Esophagus squamous epithelium (tissue), 4 donors: ENCODE data around the gene UNK.
"Not testable (repeated sequence)": the region's sequence is repeated elsewhere in the genome, so short reads cannot be mapped to it uniquely, and the experiment has no call there.

Source experiments
- POLR2A ChIP-seq, 4 donors: fragments of 450-650 bp; IDR thresholded peaks; one replicate each; pipeline ENCODE4 v1.6.1; 2017; ENCODE audit warnings: antibody characterized with exemption in 4 of 4, mild to moderate bottlenecking in 4 of 4, moderate library complexity in 3 of 4
- TF ChIP-seq, protein P1 (sequence below), 6 experiments: fragments of 450-650 bp in 4 of 6; fragments of 200-600 bp in 2 of 6; sonication (generic) in 2 of 6; IDR thresholded peaks; one replicate each; pipeline ENCODE4 v1.5.1; 2016 to 2019; ENCODE audit warnings: antibody characterized with exemption in 6 of 6, mild to moderate bottlenecking in 4 of 6, moderate library complexity in 4 of 6

DNA sequence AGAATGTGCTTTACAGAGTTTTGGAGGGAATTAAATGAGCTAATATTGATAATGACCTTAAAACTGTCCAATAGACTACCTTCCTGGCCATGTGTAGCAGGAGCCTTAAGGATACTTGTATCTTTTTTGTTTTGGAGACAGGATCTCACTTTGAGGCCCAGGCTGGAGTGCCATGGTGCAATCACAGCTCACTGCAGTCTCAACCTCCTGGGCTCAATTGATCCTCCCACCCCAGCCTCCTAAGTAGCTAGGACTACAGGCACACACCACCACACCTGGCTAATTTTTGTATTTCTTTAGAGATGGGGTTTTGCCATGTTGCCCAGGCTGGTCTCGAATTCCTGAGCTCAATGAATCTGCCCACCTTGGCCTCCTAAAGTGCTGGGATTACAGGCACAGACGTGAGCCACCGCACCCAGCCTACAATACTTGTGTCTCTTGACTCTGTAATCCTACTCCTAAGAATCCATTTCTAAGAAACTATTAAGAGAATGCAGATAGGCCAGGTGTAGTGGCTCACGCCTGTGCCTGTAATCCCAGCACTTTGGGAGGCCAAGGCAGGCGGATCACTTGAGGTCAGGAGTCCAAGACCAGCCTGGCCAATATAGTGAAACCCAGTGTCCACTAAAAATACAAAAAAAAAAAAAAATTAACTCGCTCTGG is 24.5 kb upstream of the UNK start:
- TF ChIP-seq, protein P1, sequence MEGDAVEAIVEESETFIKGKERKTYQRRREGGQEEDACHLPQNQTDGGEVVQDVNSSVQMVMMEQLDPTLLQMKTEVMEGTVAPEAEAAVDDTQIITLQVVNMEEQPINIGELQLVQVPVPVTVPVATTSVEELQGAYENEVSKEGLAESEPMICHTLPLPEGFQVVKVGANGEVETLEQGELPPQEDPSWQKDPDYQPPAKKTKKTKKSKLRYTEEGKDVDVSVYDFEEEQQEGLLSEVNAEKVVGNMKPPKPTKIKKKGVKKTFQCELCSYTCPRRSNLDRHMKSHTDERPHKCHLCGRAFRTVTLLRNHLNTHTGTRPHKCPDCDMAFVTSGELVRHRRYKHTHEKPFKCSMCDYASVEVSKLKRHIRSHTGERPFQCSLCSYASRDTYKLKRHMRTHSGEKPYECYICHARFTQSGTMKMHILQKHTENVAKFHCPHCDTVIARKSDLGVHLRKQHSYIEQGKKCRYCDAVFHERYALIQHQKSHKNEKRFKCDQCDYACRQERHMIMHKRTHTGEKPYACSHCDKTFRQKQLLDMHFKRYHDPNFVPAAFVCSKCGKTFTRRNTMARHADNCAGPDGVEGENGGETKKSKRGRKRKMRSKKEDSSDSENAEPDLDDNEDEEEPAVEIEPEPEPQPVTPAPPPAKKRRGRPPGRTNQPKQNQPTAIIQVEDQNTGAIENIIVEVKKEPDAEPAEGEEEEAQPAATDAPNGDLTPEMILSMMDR (IDR thresholded peaks at IDR 0.05), result not testable (repeated sequence)
- TF ChIP-seq POLR2A (IDR thresholded peaks at IDR 0.05), result not testable (repeated sequence)
